HepG2 (cell line): ENCODE data around the gene MINDY1. TPM values are rescaled to one million over a fixed set of nuclear protein-coding genes. Genes with fewer than 3 reads are reported as not detected.

ENCODE experiments used
- ATAC-seq: fragments of 200-7000 bp; cut with Tn5 transposase; 3 replicates; pipeline ENCODE4 v1.9.1; 2020; ENCODE audit warnings: mild to moderate bottlenecking, moderate library complexity
- BruUV-seq: library from RNA; stranded (reverse); fragments of 400-500 nt; replicated peaks from 2 replicates; lab custom pipeline; 2021; lab: Mats Ljungman, UMichigan
- CTCF ChIA-PET: fragments of 300-600 bp; formaldehyde crosslinking; extraction: SDS; loops from one replicate; lab custom pipeline; 2021; ENCODE audit warnings: low total read pairs, inconsistent platforms, low intra/inter-chr PET ratio; lab: Yijun Ruan, JAX
- POLR2A ChIA-PET: fragments of 350-600 bp; sonication (Branson Sonifier 250); formaldehyde crosslinking; loops from one replicate; lab custom pipeline; 2020; ENCODE audit warnings: antibody characterized with exemption, inconsistent platforms; lab: Yijun Ruan, JAX
- DNase-seq: peaks from one replicate; pipeline ENCODE4 v3.0.0-alpha.2; 2015; ENCODE audit warnings: low spot score
- FAIRE-seq: peaks from 3 replicates; lab custom pipeline; 2011; peaks lifted over from hg19 to GRCh38; lab: Jason Lieb, UNC
- H2AFZ ChIP-seq: one replicate; pipeline ENCODE4 v1.6.1; 2011; ENCODE audit warnings: low read length, inconsistent platforms
- H3K27ac ChIP-seq: fragments of 300-600 bp; 3 replicates; pipeline ENCODE4 v1.8.0; 2011; ENCODE audit warnings: mixed run types, mild to moderate bottlenecking, mixed read lengths, low read length, inconsistent platforms; ENCODE audit not compliant: insufficient read depth; ENCODE audit errors: extremely low read length
- H3K27me3 ChIP-seq, 2 experiments: fragments of 200-600 bp in 1 of 2; 2 replicates in 1 of 2; 3 replicates in 1 of 2; pipeline versions ENCODE4 v1.6.0 to v1.8.0; 2011; ENCODE audit warnings: low read length in 2 of 2, mild to moderate bottlenecking in 2 of 2, moderate library complexity in 2 of 2, inconsistent platforms in 1 of 2; ENCODE audit not compliant: insufficient read depth in 2 of 2, control insufficient read depth in 1 of 2
- H3K36me3 ChIP-seq, 2 experiments: fragments of 200-600 bp in 1 of 2; replicated peaks in 1 of 2; 2 replicates in 1 of 2; 3 replicates in 1 of 2; pipeline versions ENCODE4 v1.5.1 to v1.8.0; 2011; ENCODE audit warnings: low read length in 2 of 2, inconsistent platforms in 1 of 2; ENCODE audit not compliant: insufficient read depth in 2 of 2, control insufficient read depth in 1 of 2
- H3K4me1 ChIP-seq: 2 replicates; pipeline ENCODE4 v1.5.1; 2012; ENCODE audit warnings: low read length, inconsistent platforms; ENCODE audit not compliant: insufficient read depth
- H3K4me2 ChIP-seq: 2 replicates; pipeline ENCODE4 v1.6.0; 2011; ENCODE audit warnings: low read depth, low read length, inconsistent platforms
- H3K4me3 ChIP-seq, 3 experiments: fragments of 200-600 bp in 1 of 3; sonication (generic), shearing (Covaris generic) in 1 of 3; replicated peaks in 1 of 3; 2 replicates each; pipeline ENCODE4 v1.5.1; 2011 to 2016; ENCODE audit warnings: low read length in 3 of 3, inconsistent platforms in 2 of 3, low read depth in 2 of 3, mild to moderate bottlenecking in 2 of 3, control low read depth in 1 of 3, mixed read lengths in 1 of 3; ENCODE audit not compliant: insufficient read depth in 1 of 3
- H3K79me2 ChIP-seq: one replicate; pipeline ENCODE4 v1.6.1; 2011; ENCODE audit warnings: low read length, inconsistent platforms; ENCODE audit not compliant: insufficient read depth
- H3K9ac ChIP-seq: 2 replicates; pipeline ENCODE4 v1.6.0; 2011; ENCODE audit warnings: mild to moderate bottlenecking, low read depth, low read length, inconsistent platforms; ENCODE audit not compliant: insufficient read depth
- H3K9me3 ChIP-seq: 2 replicates; pipeline ENCODE4 v1.5.1; 2012; ENCODE audit warnings: mild to moderate bottlenecking, low read length
- H4K20me1 ChIP-seq: 2 replicates; pipeline ENCODE4 v1.6.0; 2011; ENCODE audit warnings: inconsistent platforms, mild to moderate bottlenecking, low read length, moderate library complexity; ENCODE audit not compliant: insufficient read depth
- ATM ChIP-seq: fragments of 450-650 bp; IDR thresholded peaks from 2 replicates; pipeline ENCODE4 v1.7.1; 2017; ENCODE audit warnings: mild to moderate bottlenecking, borderline replicate concordance
- BCL6 ChIP-seq: IDR thresholded peaks from 2 replicates; pipeline ENCODE4 v1.6.1; 2016; ENCODE audit warnings: missing genetic modification reagents, missing compliant biosample characterization
- CBX1 ChIP-seq: IDR thresholded peaks from one replicate; pipeline ENCODE4 v1.6.1; 2016; ENCODE audit warnings: antibody characterized with exemption, low read depth
- DNMT1 ChIP-seq: sonication (generic); formaldehyde crosslinking; IDR thresholded peaks from 2 replicates; pipeline ENCODE4 v1.5.1; 2020; ENCODE audit warnings: mild to moderate bottlenecking, missing genetic modification reagents
- HHEX ChIP-seq: IDR thresholded peaks from 2 replicates; pipeline ENCODE4 v1.6.1; 2016; ENCODE audit warnings: control low read depth
- MED8 ChIP-seq: sonication (generic); formaldehyde crosslinking; IDR thresholded peaks from 2 replicates; pipeline ENCODE4 v1.8.1; 2023; ENCODE audit warnings: mild to moderate bottlenecking, missing genetic modification reagents; ENCODE audit not compliant: insufficient replicate concordance
- NRL ChIP-seq: sonication (generic); formaldehyde crosslinking; IDR thresholded peaks from 2 replicates; pipeline ENCODE4 v1.5.0; 2020; ENCODE audit warnings: missing genetic modification reagents, mild to moderate bottlenecking, moderate library complexity, borderline replicate concordance
- RARG ChIP-seq: sonication (generic); formaldehyde crosslinking; IDR thresholded peaks from 2 replicates; pipeline ENCODE4 v1.4.0; 2020; ENCODE audit warnings: low read depth, mild to moderate bottlenecking, missing genetic modification reagents
- SNRNP70 ChIP-seq: fragments of 200-400 bp; formaldehyde crosslinking; IDR thresholded peaks from 2 replicates; pipeline ENCODE4 v1.6.1; 2017; ENCODE audit warnings: mild to moderate bottlenecking, low read depth, low read length, moderate library complexity
- STAT5B ChIP-seq: sonication (generic); formaldehyde crosslinking; IDR thresholded peaks from 2 replicates; pipeline ENCODE4 v1.4.0; 2020; ENCODE audit warnings: missing genetic modification reagents
- TP53 ChIP-seq: sonication (generic); formaldehyde crosslinking; conservative IDR thresholded peaks from 2 replicates; pipeline ENCODE4 v1.4.0; 2020; ENCODE audit warnings: missing genetic modification reagents
- ZC3H13 ChIP-seq: sonication (generic); formaldehyde crosslinking; IDR thresholded peaks from 2 replicates; pipeline ENCODE4 v1.8.1; 2023; ENCODE audit warnings: mild to moderate bottlenecking, missing genetic modification reagents, moderate library complexity
- ZNF337 ChIP-seq: sonication (generic); formaldehyde crosslinking; IDR thresholded peaks from 2 replicates; pipeline ENCODE4 v1.5.1; 2020; ENCODE audit warnings: missing genetic modification reagents, low read depth, mild to moderate bottlenecking, borderline replicate concordance
- WGBS: methylation state at CpG from one replicate; pipeline ENCODE4 v1.1.6; 2017; ENCODE audit warnings: low lambda C conversion rate; 5-methylcytosine and 5-hydroxymethylcytosine counted together
- in situ Hi-C: cut with HindIII; loops from 2 replicates; pipeline ENCODE4 v1.10.0; 2017; ENCODE audit warnings: low pct_unique_long_range_greater_than_20kb; ENCODE audit not compliant: extremely low pct_ligation_motif_present
- intact Hi-C: fragments of 100-400 bp; cut with micrococcal nuclease; formaldehyde crosslinking; loops from one replicate; pipeline ENCODE4 v1.10.0; 2022; ENCODE audit not compliant: unreplicated experiment
- polyA plus RNA-seq, 8 experiments: library from polyadenylated mRNA; depleted of rRNA in 3 of 8; stranded (reverse) in 7 of 8; unstranded in 1 of 8; fragments of >200 nt; fragmentation: Illumina TruSeq in 4 of 8; extraction: Trizol in 4 of 8; gene quantifications; 2 replicates each; pipeline versions ENCODE4 v1.2.1 to v1.2.3, GENCODE V29; 2011 to 2016; ENCODE audit warnings: low read depth in 4 of 8, missing spikeins in 1 of 8, mixed read lengths in 1 of 8; ENCODE audit not compliant: insufficient read depth in 1 of 8
- total RNA-seq, 5 experiments: library from RNA; depleted of rRNA; stranded (reverse); fragments of >200 nt; fragmentation: Illumina TruSeq; extraction: Trizol; gene quantifications; 2 replicates each; pipeline ENCODE4 v1.2.3, GENCODE V29; 2016; ENCODE audit warnings: low read depth in 1 of 5
- TF ChIP-seq, protein P1 (sequence below): sonication (generic); formaldehyde crosslinking; IDR thresholded peaks from 2 replicates; pipeline ENCODE4 v1.5.0; 2020; ENCODE audit warnings: missing genetic modification reagents
- TF ChIP-seq, protein P2 (sequence below): sonication (generic); formaldehyde crosslinking; IDR thresholded peaks from 2 replicates; pipeline ENCODE4 v1.5.1; 2020; ENCODE audit warnings: mild to moderate bottlenecking, missing genetic modification reagents, moderate library complexity
- TF ChIP-seq, protein P3 (sequence below), 2 experiments: fragments of 450-650 bp in 1 of 2; sonication (generic) in 1 of 2; formaldehyde crosslinking; IDR thresholded peaks; 2 replicates each; pipeline versions ENCODE4 v1.5.0 to v1.8.0; 2020 to 2022; ENCODE audit warnings: mild to moderate bottlenecking in 1 of 2, missing genetic modification reagents in 1 of 2
- TF ChIP-seq, protein P4 (sequence below): sonication (generic); formaldehyde crosslinking; IDR thresholded peaks from 2 replicates; pipeline ENCODE4 v1.5.1; 2020; ENCODE audit warnings: missing genetic modification reagents, mild to moderate bottlenecking, borderline replicate concordance
- TF ChIP-seq, protein P5 (sequence below): sonication (generic); formaldehyde crosslinking; IDR thresholded peaks from 2 replicates; pipeline ENCODE4 v1.9.0; 2022; ENCODE audit warnings: low read depth, missing genetic modification reagents

The MINDY1 gene
- total and polyA plus RNA-seq, 2 of the 13 experiments (the other 11 are each of a cell fraction or from before 2014, with no cell fraction given): 11.1 to 15.0 TPM

DNA sequence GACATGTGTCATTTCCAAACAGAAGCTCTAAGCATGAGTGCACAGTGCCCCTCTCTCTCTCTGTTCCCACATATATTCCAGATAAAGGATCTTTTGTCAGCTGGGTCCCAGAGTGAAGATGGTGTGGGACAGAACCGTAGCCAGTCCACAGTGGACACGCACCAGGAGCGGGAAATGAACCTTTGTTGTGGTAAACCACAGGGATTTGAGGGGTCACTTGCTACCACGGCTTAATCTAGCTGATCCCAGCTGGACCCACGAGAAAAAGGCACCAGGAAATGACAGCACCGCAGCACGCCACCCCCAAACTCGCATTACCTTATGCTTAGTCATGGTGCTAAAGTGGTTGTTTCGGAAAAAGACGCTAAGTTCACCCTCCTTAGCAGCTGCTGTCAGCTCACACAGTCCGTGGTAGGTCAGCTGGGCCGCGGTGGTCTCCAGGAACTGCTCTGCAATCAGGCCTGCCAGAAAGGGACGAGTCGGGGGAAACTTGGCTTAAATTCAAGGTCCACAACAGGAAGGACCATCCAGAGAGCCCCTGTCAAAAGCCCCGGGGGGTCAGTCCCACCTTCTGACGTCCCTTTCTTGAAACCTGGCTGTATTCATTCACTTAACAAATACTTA, 7.5 kb downstream of the MINDY1 start:
- Histone ChIP-seq H3K4me2 (no peak overlapping the region), H2AFZ (no peak overlapping the region)
- TF ChIP-seq DNMT1 (CRISPR knock-in tag): no peak
- no peak for TF ChIP-seq NRL (CRISPR knock-in tag)
- TF ChIP-seq CBX1: no peak
- no peak for TF ChIP-seq BCL6 (CRISPR knock-in tag)
- TF ChIP-seq, protein P1, sequence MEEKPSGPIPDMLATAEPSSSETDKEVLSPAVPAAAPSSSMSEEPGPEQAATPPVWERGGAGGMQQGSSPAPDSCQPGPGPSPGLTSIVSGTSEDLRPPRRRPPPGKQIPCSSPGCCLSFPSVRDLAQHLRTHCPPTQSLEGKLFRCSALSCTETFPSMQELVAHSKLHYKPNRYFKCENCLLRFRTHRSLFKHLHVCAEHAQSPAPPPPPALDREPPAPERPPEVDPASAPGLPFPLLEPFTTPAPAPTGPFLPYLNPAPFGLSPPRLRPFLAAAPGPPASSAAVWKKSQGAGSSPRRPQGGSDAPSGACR: no peak
- TF ChIP-seq ZC3H13 (CRISPR knock-in tag): no peak
- TF ChIP-seq, protein P2, sequence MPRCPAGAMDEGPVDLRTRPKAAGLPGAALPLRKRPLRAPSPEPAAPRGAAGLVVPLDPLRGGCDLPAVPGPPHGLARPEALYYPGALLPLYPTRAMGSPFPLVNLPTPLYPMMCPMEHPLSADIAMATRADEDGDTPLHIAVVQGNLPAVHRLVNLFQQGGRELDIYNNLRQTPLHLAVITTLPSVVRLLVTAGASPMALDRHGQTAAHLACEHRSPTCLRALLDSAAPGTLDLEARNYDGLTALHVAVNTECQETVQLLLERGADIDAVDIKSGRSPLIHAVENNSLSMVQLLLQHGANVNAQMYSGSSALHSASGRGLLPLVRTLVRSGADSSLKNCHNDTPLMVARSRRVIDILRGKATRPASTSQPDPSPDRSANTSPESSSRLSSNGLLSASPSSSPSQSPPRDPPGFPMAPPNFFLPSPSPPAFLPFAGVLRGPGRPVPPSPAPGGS (CRISPR knock-in tag): no peak
- TF ChIP-seq RARG (CRISPR knock-in tag): no peak
- no peak for TF ChIP-seq STAT5B
- TF ChIP-seq, protein P3, sequence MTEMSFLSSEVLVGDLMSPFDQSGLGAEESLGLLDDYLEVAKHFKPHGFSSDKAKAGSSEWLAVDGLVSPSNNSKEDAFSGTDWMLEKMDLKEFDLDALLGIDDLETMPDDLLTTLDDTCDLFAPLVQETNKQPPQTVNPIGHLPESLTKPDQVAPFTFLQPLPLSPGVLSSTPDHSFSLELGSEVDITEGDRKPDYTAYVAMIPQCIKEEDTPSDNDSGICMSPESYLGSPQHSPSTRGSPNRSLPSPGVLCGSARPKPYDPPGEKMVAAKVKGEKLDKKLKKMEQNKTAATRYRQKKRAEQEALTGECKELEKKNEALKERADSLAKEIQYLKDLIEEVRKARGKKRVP (CRISPR knock-in tag; IDR thresholded peaks at IDR 0.05): no peak
- no peak for TF ChIP-seq ZNF337 (CRISPR knock-in tag)
- TF ChIP-seq MED8 (CRISPR knock-in tag): no peak
- no peak for TF ChIP-seq SNRNP70
- TF ChIP-seq TP53 (CRISPR knock-in tag): no peak
- TF ChIP-seq, protein P4, sequence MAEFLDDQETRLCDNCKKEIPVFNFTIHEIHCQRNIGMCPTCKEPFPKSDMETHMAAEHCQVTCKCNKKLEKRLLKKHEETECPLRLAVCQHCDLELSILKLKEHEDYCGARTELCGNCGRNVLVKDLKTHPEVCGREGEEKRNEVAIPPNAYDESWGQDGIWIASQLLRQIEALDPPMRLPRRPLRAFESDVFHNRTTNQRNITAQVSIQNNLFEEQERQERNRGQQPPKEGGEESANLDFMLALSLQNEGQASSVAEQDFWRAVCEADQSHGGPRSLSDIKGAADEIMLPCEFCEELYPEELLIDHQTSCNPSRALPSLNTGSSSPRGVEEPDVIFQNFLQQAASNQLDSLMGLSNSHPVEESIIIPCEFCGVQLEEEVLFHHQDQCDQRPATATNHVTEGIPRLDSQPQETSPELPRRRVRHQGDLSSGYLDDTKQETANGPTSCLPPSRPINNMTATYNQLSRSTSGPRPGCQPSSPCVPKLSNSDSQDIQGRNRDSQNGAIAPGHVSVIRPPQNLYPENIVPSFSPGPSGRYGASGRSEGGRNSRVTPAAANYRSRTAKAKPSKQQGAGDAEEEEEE (CRISPR knock-in tag): no peak
- TF ChIP-seq ATM: no peak
- no peak for TF ChIP-seq HHEX (CRISPR knock-in tag)
- TF ChIP-seq, protein P5, sequence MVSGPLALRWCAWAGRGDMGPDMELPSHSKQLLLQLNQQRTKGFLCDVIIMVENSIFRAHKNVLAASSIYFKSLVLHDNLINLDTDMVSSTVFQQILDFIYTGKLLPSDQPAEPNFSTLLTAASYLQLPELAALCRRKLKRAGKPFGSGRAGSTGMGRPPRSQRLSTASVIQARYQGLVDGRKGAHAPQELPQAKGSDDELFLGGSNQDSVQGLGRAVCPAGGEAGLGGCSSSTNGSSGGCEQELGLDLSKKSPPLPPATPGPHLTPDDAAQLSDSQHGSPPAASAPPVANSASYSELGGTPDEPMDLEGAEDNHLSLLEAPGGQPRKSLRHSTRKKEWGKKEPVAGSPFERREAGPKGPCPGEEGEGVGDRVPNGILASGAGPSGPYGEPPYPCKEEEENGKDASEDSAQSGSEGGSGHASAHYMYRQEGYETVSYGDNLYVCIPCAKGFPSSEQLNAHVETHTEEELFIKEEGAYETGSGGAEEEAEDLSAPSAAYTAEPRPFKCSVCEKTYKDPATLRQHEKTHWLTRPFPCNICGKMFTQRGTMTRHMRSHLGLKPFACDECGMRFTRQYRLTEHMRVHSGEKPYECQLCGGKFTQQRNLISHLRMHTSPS (CRISPR knock-in tag): no peak

More for the DNA sequence above, 7.5 kb downstream of the MINDY1 start:
- Histone ChIP-seq H3K9me3 (no peaks in the 10 kb centered on the region), H4K20me1 (no peaks in the 10 kb centered on the region), H3K4me1 (peaks cover 50% of the 10 kb centered on the region), H3K27ac (no peak overlapping the region), H3K79me2 (peaks cover 2% of the 10 kb centered on the region), H3K4me3 (no peak overlapping the region), H3K9ac (no peak overlapping the region), H3K27me3 (no peaks in the 10 kb centered on the region), H3K36me3 (peaks cover 12 to 36% of the 10 kb centered on the region in 2 experiments; a peak in 4 of 5 replicates)
- FAIRE-seq (no peak), DNase-seq (no peak), ATAC-seq (no peak)
- in situ Hi-C loops: no loop called here
- CTCF ChIA-PET: no interaction called here
- WGBS: 93% methylated on average over 12 of the region's 17 CpGs
- POLR2A ChIA-PET: interaction anchor here (1.4 to 9.1 kb wide), 3 partner anchors 14 to 25 kb away, joined by 4 to 150 read pairs (median 5); partner anchors contain the start of gene ANXA9
- intact Hi-C loops: no loop called here
- BruUV-seq: no TSS peak
